ENCODE measurements around the gene SFI1.

SFI1 gene

GRCh38 chr22:31659246-31659645, 162.9 kb downstream of the SFI1 start:
- peak overlapping the region; percentile 99 for H3K27ac ChIP-seq
- DNase-seq (ENCODE audit: low read depth, low spot score) = no peak

GRCh38 chr22:31660860-31661341, 164.6 kb downstream of the SFI1 start:
- peak overlapping the region; percentile 99 for H3K27ac ChIP-seq
- DNase-seq (ENCODE audit: low read depth, low spot score) = peak; percentile 76

GRCh38 chr22:31661851-31662667, 165.7 kb downstream of the SFI1 start, which contains the start of gene PISD:
TSS of gene PISD (minus strand) at chr22:31662215. CDS start at chr22:31662208, 7 bp downstream.
- DNase-seq (ENCODE audit: low read depth, low spot score) = peak; percentile 98
- H3K27ac ChIP-seq = peak within 1 kb of the TSS; percentile 99

GRCh38 chr22:31662668-31663037, 166.3 kb downstream of the SFI1 start:
- H3K27ac ChIP-seq = peak overlapping the region; percentile 99
- DNase-seq (ENCODE audit: low read depth, low spot score) = no peak
